ENCODE results near the gene RHOV. TPM values are rescaled to one million over a fixed set of nuclear protein-coding genes. Genes with fewer than 3 reads are reported as not detected.

The RHOV gene
- total RNA-seq, 4 donors from 2014 or later = 0.76 TPM; not detected in 3

DNA sequence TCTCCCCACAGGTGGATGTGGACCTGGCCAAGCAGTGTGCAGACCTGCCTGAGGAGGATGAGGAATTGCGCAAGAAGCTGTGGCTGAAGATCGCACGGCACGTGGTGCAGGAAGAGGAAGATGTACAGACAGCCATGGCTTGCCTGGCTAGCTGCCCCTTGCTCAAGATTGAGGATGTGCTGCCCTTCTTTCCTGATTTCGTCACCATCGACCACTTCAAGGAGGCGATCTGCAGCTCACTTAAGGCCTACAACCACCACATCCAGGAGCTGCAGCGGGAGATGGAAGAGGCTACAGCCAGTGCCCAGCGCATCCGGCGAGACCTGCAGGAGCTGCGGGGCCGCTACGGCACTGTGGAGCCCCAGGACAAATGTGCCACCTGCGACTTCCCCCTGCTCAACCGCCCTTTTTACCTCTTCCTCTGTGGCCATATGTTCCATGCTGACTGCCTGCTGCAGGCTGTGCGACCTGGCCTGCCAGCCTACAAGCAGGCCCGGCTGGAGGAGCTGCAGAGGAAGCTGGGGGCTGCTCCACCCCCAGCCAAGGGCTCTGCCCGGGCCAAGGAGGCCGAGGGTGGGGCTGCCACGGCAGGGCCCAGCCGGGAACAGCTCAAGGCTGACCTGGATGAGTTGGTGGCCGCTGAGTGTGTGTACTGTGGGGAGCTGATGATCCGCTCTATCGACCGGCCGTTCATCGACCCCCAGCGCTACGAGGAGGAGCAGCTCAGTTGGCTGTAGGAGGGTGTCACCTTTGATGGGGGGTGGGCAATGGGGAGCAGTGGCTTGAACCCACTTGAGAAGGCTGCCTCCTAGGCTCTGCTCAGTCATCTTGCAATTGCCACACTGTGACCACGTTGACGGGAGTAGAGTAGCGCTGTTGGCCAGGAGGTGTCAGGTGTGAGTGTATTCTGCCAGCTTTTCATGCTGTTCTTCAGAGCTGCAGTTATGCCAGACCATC is 28.8 kb upstream of the RHOV start:
- H3K4me3 ChIP-seq = no peak overlapping the region
- H3K27ac ChIP-seq = no peak overlapping the region
- H3K27me3 ChIP-seq = no peaks in the 10 kb centered on the region
- intact Hi-C loops (cut with DNase I; ENCODE audit: low total_unique reads) = loop anchor here (5.0 to 10.0 kb wide), 2 partner anchors 122 to 284 kb away; no protein-coding TSS in a partner anchor
- H3K36me3 ChIP-seq = no peaks in the 10 kb centered on the region
- H3K4me1 ChIP-seq = peaks cover 0 to 5% of the 10 kb centered on the region in 2 donors
- H3K9me3 ChIP-seq = no peaks in the 10 kb centered on the region
- DNase-seq = no peak
- TF ChIP-seq POLR2A (IDR thresholded peaks at IDR 0.05) = no peak
- TF ChIP-seq, protein P1, sequence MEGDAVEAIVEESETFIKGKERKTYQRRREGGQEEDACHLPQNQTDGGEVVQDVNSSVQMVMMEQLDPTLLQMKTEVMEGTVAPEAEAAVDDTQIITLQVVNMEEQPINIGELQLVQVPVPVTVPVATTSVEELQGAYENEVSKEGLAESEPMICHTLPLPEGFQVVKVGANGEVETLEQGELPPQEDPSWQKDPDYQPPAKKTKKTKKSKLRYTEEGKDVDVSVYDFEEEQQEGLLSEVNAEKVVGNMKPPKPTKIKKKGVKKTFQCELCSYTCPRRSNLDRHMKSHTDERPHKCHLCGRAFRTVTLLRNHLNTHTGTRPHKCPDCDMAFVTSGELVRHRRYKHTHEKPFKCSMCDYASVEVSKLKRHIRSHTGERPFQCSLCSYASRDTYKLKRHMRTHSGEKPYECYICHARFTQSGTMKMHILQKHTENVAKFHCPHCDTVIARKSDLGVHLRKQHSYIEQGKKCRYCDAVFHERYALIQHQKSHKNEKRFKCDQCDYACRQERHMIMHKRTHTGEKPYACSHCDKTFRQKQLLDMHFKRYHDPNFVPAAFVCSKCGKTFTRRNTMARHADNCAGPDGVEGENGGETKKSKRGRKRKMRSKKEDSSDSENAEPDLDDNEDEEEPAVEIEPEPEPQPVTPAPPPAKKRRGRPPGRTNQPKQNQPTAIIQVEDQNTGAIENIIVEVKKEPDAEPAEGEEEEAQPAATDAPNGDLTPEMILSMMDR (IDR thresholded peaks at IDR 0.05) = no peak

DNA sequence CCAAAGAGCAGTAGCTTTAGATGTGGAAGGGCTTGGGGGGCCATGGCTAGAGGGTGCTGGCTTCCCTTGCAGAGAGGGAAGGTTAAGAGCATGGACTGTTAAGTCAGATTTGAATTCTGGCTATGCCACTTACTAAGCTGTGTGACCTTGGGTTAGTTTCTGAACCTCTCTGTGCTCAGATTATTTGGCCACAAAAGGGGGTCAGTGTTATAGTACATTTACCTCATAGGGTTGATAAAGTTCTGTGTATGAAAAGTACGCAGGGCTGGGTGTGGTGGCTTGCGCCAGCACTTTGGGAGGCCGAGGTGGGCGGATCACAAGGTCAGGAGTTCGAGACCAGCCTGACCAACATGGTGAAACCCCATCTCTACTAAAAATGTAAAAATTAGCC is 27.0 kb upstream of the RHOV start:
- no peaks in the 10 kb centered on the region for H3K27me3 ChIP-seq
- no peaks in the 10 kb centered on the region for H3K36me3 ChIP-seq
- TF ChIP-seq POLR2A (IDR thresholded peaks at IDR 0.05) = no peak
- TF ChIP-seq, protein P1 (IDR thresholded peaks at IDR 0.05) = no peak
- no peak overlapping the region for H3K27ac ChIP-seq
- no peaks in the 10 kb centered on the region for H3K9me3 ChIP-seq
- no peak for DNase-seq
- H3K4me3 ChIP-seq = no peak overlapping the region
- H3K4me1 ChIP-seq = peaks cover 0 to 4% of the 10 kb centered on the region in 2 donors
- intact Hi-C loops (cut with DNase I; ENCODE audit: low total_unique reads) = loop anchor here (5.0 to 10.0 kb wide), 2 partner anchors 124 to 286 kb away; no protein-coding TSS in a partner anchor

- Histone ChIP-seq H3K27me3 (no peaks in the 10 kb centered on the region), H3K36me3 (no peaks in the 10 kb centered on the region), H3K9me3 (no peaks in the 10 kb centered on the region), H3K4me1 (no peaks in the 10 kb centered on the region), H3K4me3 (no peak overlapping the region), H3K27ac (no peak overlapping the region)
- intact Hi-C loops (cut with DNase I; ENCODE audit: low total_unique reads) = loop anchor here (5.0 to 10.0 kb wide), 2 partner anchors 124 to 287 kb away; no protein-coding TSS in a partner anchor
- TF ChIP-seq POLR2A (IDR thresholded peaks at IDR 0.05) = no peak
- TF ChIP-seq, protein P1 (IDR thresholded peaks at IDR 0.05) = no peak
- DNase-seq = no peak
These were observed 26.4 kb upstream of the RHOV start for GRCh38 chr15:40900256-40901052.

DNA sequence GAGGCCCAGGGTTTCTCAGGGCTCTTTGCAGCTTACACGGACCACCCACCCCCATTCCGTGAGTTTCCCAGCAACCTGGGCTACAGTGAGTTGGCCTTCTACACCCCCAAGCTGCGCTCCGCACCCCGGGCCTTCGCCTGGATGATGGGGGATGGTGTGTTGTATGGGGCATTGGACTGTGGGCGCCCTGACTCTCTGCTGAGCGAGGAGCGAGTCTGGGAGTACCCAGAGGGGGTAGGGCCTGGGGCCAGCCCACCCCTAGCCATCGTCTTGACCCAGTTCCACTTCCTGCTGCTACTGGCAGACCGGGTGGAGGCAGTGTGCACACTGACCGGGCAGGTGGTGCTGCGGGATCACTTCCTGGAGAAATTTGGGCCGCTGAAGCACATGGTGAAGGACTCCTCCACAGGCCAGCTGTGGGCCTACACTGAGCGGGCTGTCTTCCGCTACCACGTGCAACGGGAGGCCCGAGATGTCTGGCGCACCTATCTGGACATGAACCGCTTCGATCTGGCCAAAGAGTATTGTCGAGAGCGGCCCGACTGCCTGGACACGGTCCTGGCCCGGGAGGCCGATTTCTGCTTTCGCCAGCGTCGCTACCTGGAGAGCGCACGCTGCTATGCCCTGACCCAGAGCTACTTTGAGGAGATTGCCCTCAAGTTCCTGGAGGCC is 25.6 kb upstream of the RHOV start:
- TF ChIP-seq, protein P1 (IDR thresholded peaks at IDR 0.05) = no peak
- TF ChIP-seq POLR2A (IDR thresholded peaks at IDR 0.05) = no peak
- no peak overlapping the region for H3K27ac ChIP-seq
- intact Hi-C loops (cut with DNase I; ENCODE audit: low total_unique reads) = loop anchor here (5.0 to 10.0 kb wide), 2 partner anchors 125 to 288 kb away; no protein-coding TSS in a partner anchor
- no peaks in the 10 kb centered on the region for H3K4me1 ChIP-seq
- no peak overlapping the region for H3K4me3 ChIP-seq
- H3K27me3 ChIP-seq = no peaks in the 10 kb centered on the region
- H3K36me3 ChIP-seq = no peaks in the 10 kb centered on the region
- DNase-seq = no peak
- no peaks in the 10 kb centered on the region for H3K9me3 ChIP-seq
